WTC11 (cell line): ENCODE data around the gene SYNJ2.

Experiments
- ATF3 ChIP-seq: sonication (generic); formaldehyde crosslinking; conservative IDR thresholded peaks from 2 replicates; pipeline ENCODE4 v1.8.1; 2022; ENCODE audit warnings: mild to moderate bottlenecking, missing genetic modification reagents
- CREB1 ChIP-seq: sonication (generic); formaldehyde crosslinking; IDR thresholded peaks from 2 replicates; pipeline ENCODE4 v1.8.0; 2023; ENCODE audit warnings: mild to moderate bottlenecking, missing genetic modification reagents
- CTCF ChIP-seq: fragments of 200-600 bp; IDR thresholded peaks from 2 replicates; pipeline ENCODE4 v1.8.0; 2022; ENCODE audit warnings: antibody characterized with exemption
- FOXK1 ChIP-seq: sonication (generic); formaldehyde crosslinking; IDR thresholded peaks from 2 replicates; pipeline ENCODE4 v1.8.0; 2022; ENCODE audit warnings: mild to moderate bottlenecking, moderate library complexity, missing genetic modification reagents
- FOXP1 ChIP-seq: sonication (generic); formaldehyde crosslinking; IDR thresholded peaks from 2 replicates; pipeline ENCODE4 v1.8.0; 2022; ENCODE audit warnings: missing genetic modification reagents, mild to moderate bottlenecking, moderate library complexity, borderline replicate concordance
- GABPB1 ChIP-seq: sonication (generic); formaldehyde crosslinking; IDR thresholded peaks from 2 replicates; pipeline ENCODE4 v1.8.1; 2023; ENCODE audit warnings: mild to moderate bottlenecking, missing genetic modification reagents
- JUN ChIP-seq: sonication (generic); formaldehyde crosslinking; IDR thresholded peaks from 2 replicates; pipeline ENCODE4 v1.8.0; 2023; ENCODE audit warnings: mild to moderate bottlenecking, missing genetic modification reagents
- PRDM15 ChIP-seq: sonication (generic); formaldehyde crosslinking; IDR thresholded peaks from 2 replicates; pipeline ENCODE4 v1.8.0; 2022; ENCODE audit warnings: missing genetic modification reagents
- RELA ChIP-seq: sonication (generic); formaldehyde crosslinking; IDR thresholded peaks from 2 replicates; pipeline ENCODE4 v1.8.1; 2022; ENCODE audit warnings: missing genetic modification reagents, mild to moderate bottlenecking, borderline replicate concordance
- SP1 ChIP-seq: sonication (generic); formaldehyde crosslinking; conservative IDR thresholded peaks from 2 replicates; pipeline ENCODE4 v1.8.1; 2022; ENCODE audit warnings: missing genetic modification reagents
- STAT6 ChIP-seq: sonication (generic); formaldehyde crosslinking; conservative IDR thresholded peaks from 2 replicates; pipeline ENCODE4 v1.8.1; 2023; ENCODE audit warnings: mild to moderate bottlenecking, low read depth, missing genetic modification reagents, moderate library complexity
- USF1 ChIP-seq: sonication (generic); formaldehyde crosslinking; IDR thresholded peaks from 2 replicates; pipeline ENCODE4 v1.8.0; 2022; ENCODE audit warnings: mild to moderate bottlenecking, missing genetic modification reagents
- USF2 ChIP-seq: sonication (generic); formaldehyde crosslinking; IDR thresholded peaks from 2 replicates; pipeline ENCODE4 v1.8.1; 2023; ENCODE audit warnings: mild to moderate bottlenecking, missing genetic modification reagents, moderate library complexity
- ZNF423 ChIP-seq: fragments of 250-450 bp; sonication (Bioruptor Pico); IDR thresholded peaks from 2 replicates; pipeline ENCODE4 v2.1.2; 2022; ENCODE audit warnings: mild to moderate bottlenecking, moderate library complexity

GRCh38 chr6:158083455-158084325 lies 102.0 kb downstream of the SYNJ2 start:
- no peak for TF ChIP-seq CREB1
- no peak for TF ChIP-seq USF2 (CRISPR knock-in tag)
- TF ChIP-seq FOXK1 (CRISPR knock-in tag) = no peak
- no peak for TF ChIP-seq ZNF423 (CRISPR knock-in tag)
- no peak for TF ChIP-seq JUN (CRISPR knock-in tag)
- TF ChIP-seq CTCF = no peak
- TF ChIP-seq FOXP1 = no peak
- TF ChIP-seq GABPB1 (CRISPR knock-in tag) = no peak
- no peak for TF ChIP-seq USF1 (CRISPR knock-in tag)
- TF ChIP-seq RELA (CRISPR knock-in tag) = no peak
- no peak for TF ChIP-seq PRDM15 (CRISPR knock-in tag)
- no peak for TF ChIP-seq ATF3
- TF ChIP-seq SP1 (CRISPR knock-in tag) = no peak
- no peak for TF ChIP-seq STAT6 (CRISPR knock-in tag)
